ENCODE data around the gene TSPEAR. TPM values are rescaled to one million over a fixed set of nuclear protein-coding genes. Genes with fewer than 3 reads are reported as not detected.

The TSPEAR gene
- total RNA-seq, 1 experiment from 2014 or later, result not detected

DNA sequence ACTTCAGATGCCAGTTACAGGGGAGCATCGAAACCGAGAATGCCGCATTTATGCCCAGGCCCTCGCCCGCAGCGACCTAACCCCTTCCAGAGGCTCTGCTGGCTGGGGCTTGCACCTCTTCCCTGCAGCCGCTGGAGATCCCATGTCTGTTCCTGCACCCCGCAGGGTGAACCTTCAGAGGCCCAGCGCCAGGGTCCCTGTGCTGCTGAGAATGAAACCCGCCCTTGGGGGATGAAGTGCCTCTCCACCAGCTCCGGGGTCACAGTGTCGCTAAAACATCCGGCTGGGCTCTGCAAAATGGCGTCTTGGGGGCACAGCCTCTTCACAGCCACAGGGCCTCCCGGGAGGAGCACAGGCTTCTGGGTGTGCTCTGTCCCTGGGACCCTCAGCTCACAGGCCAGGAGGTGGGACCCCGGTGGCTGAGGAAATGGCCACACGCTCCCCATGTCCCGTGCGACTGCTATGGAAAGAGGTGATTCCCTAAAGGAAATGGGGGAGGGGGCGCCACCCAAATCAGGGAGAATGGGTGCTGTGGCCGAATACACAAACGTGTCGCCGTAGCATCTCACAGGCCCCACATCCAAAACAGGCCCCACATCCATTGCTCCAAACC is 39.9 kb upstream of the TSPEAR start:
- Histone ChIP-seq H3K27me3 (ENCODE audit: control insufficient read depth, insufficient read depth, low read length) (no peaks in the 10 kb centered on the region), H3K4me3 (ENCODE audit: low read depth in 2 of 2, low read length in 2 of 2) (no peak overlapping the region), H3K36me3 (ENCODE audit: control insufficient read depth, insufficient read depth, low read length) (no peaks in the 10 kb centered on the region), H3K4me1 (ENCODE audit: control insufficient read depth, insufficient read depth, low read length) (peaks cover 7% of the 10 kb centered on the region), H3K9me3 (ENCODE audit: control insufficient read depth, insufficient read depth, low read depth, low read length) (no peaks in the 10 kb centered on the region), H3K27ac (ENCODE audit: low read length) (no peak overlapping the region)
- BruUV-seq (replicated peaks), result no TSS peak
- DNase-seq (ENCODE audit: low read depth, low spot score) (no peak), ATAC-seq (no peak)
- CTCF ChIA-PET, result no interaction called here
- TF ChIP-seq TCF7L2 (IDR thresholded peaks at IDR 0.05; ENCODE audit: low read depth, low read length) (no peak), SIN3A (IDR thresholded peaks at IDR 0.05; ENCODE audit: borderline replicate concordance, insufficient read depth, low read depth, low read length) (no peak), REST (IDR thresholded peaks at IDR 0.05; ENCODE audit: insufficient read depth in 1 of 2, low read depth in 2 of 2, low read length in 1 of 2) (no peak)
- TF ChIP-seq, protein P1, sequence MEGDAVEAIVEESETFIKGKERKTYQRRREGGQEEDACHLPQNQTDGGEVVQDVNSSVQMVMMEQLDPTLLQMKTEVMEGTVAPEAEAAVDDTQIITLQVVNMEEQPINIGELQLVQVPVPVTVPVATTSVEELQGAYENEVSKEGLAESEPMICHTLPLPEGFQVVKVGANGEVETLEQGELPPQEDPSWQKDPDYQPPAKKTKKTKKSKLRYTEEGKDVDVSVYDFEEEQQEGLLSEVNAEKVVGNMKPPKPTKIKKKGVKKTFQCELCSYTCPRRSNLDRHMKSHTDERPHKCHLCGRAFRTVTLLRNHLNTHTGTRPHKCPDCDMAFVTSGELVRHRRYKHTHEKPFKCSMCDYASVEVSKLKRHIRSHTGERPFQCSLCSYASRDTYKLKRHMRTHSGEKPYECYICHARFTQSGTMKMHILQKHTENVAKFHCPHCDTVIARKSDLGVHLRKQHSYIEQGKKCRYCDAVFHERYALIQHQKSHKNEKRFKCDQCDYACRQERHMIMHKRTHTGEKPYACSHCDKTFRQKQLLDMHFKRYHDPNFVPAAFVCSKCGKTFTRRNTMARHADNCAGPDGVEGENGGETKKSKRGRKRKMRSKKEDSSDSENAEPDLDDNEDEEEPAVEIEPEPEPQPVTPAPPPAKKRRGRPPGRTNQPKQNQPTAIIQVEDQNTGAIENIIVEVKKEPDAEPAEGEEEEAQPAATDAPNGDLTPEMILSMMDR (IDR thresholded peaks at IDR 0.05), result no peak
- POLR2A ChIA-PET, result no interaction called here
- in situ Hi-C loops (cut with HindIII; ENCODE audit: low pct_unique_long_range_greater_than_20kb, low sequenced_read_pairs), result no loop called here
- intact Hi-C loops (cut with micrococcal nuclease; ENCODE audit: unreplicated experiment), result no loop called here

- DNase-seq (ENCODE audit: low read depth, low spot score) (no peak), ATAC-seq (no peak)
- Histone ChIP-seq H3K27ac (ENCODE audit: low read length) (no peak overlapping the region), H3K36me3 (ENCODE audit: control insufficient read depth, insufficient read depth, low read length) (no peaks in the 10 kb centered on the region), H3K4me1 (ENCODE audit: control insufficient read depth, insufficient read depth, low read length) (peaks cover 7% of the 10 kb centered on the region), H3K27me3 (ENCODE audit: control insufficient read depth, insufficient read depth, low read length) (no peaks in the 10 kb centered on the region), H3K4me3 (ENCODE audit: low read depth in 2 of 2, low read length in 2 of 2) (no peak overlapping the region), H3K9me3 (ENCODE audit: control insufficient read depth, insufficient read depth, low read depth, low read length) (no peaks in the 10 kb centered on the region)
- in situ Hi-C loops (cut with HindIII; ENCODE audit: low pct_unique_long_range_greater_than_20kb, low sequenced_read_pairs) (no loop called here), intact Hi-C loops (cut with micrococcal nuclease; ENCODE audit: unreplicated experiment) (no loop called here)
- BruUV-seq (replicated peaks), result no TSS peak
- CTCF ChIA-PET, result no interaction called here
- POLR2A ChIA-PET, result no interaction called here
- no peak for TF ChIP-seq TCF7L2 (IDR thresholded peaks at IDR 0.05; ENCODE audit: low read depth, low read length)
- TF ChIP-seq REST (IDR thresholded peaks at IDR 0.05; ENCODE audit: insufficient read depth in 1 of 2, low read depth in 2 of 2, low read length in 1 of 2), result no peak
- TF ChIP-seq, protein P1 (IDR thresholded peaks at IDR 0.05), result no peak
- no peak for TF ChIP-seq POLR2AphosphoS5 (IDR thresholded peaks at IDR 0.05; ENCODE audit: low read depth, low read length)
These were observed 39.3 kb upstream of the TSPEAR start for GRCh38 chr21:44750675-44751025.
